Activated CD8-positive, alpha-beta memory T cell treated with anti-CD3 and anti-CD28 coated beads, Interleukin-2, amount 10 ng/mL, durations not matched to agents 7 days and 5 days (primary cell): ENCODE measurements around the gene CHCHD3. TPM values are rescaled to one million over a fixed set of nuclear protein-coding genes. Genes with fewer than 3 reads are reported as not detected.

ENCODE experiments used
- ATAC-seq: fragments of 150-1000 bp; cut with Tn5 transposase; one replicate; pipeline ENCODE4 v1.10.0; 2021; ENCODE audit warnings: moderate library complexity
- CTCF ChIA-PET: fragments of 350-600 bp; sonication (Branson Sonifier 250); formaldehyde crosslinking; loops from one replicate; lab custom pipeline; 2021; ENCODE audit warnings: antibody characterized with exemption; lab: Charles Lee
- DNase-seq: peaks from one replicate; pipeline ENCODE4 v3.0.0-alpha.2; 2020
- H3K27ac Mint-ChIP-seq: one replicate; pipeline ENCODE4 v1.8.0; 2021; ENCODE audit warnings: mild to moderate bottlenecking, mixed read lengths
- H3K27me3 Mint-ChIP-seq: one replicate; pipeline ENCODE4 v1.8.0; 2021; ENCODE audit warnings: mixed read lengths
- H3K36me3 Mint-ChIP-seq: one replicate; pipeline ENCODE4 v1.8.0; 2021; ENCODE audit warnings: mild to moderate bottlenecking, mixed read lengths
- H3K4me1 Mint-ChIP-seq: one replicate; pipeline ENCODE4 v1.8.0; 2021; ENCODE audit warnings: mixed read lengths
- H3K4me3 Mint-ChIP-seq: one replicate; pipeline ENCODE4 v1.8.0; 2021; ENCODE audit warnings: mild to moderate bottlenecking, moderate library complexity, mixed read lengths
- H3K9me3 Mint-ChIP-seq: one replicate; pipeline ENCODE4 v1.8.0; 2022; ENCODE audit warnings: low read depth, mixed read lengths
- total RNA-seq, 2 experiments: library from RNA; stranded (reverse); gene quantifications; one replicate each; pipeline ENCODE4 v1.2.3, GENCODE V29; 2021

The CHCHD3 gene
- total RNA-seq, 2 experiments from 2014 or later: 49.5 to 56.7 TPM

DNA sequence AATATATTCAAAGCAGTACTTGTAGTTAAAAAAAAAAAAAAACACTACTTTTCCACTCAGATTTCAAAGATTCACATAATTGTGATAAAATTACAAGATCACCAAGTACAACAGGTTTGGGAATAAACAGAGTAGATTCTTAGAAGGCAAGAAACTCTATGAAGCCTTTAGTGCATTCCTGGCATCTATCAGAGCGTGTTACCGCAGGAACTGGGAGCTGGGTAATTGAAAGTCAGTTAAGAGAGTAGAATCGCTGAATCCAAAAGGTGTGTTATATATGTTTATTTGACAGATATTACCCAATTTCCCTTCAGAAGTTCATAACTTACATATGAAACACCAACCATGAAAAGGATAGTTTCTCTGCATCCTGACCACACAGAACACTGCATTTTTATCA, 346.4 kb downstream of the CHCHD3 start:
- Mint-ChIP-seq H3K9me3 (no peaks in the 10 kb centered on the region), H3K27ac (no peak overlapping the region), H3K4me3 (no peak overlapping the region), H3K4me1 (no peaks in the 10 kb centered on the region), H3K27me3 (peaks cover 15% of the 10 kb centered on the region), H3K36me3 (no peaks in the 10 kb centered on the region)
- CTCF ChIA-PET: no interaction called here
- no peak for DNase-seq
- ATAC-seq: no peak

Other genes starting within 250 kb of the CHCHD3 start
- 10 to 100 TPM; 68.6 to 88.3 TPM for gene EXOC4, start 171.0 kb upstream of the CHCHD3 start, total RNA-seq